HG02763 (cell line): Measurements from ENCODE around the gene ITFG2.

Experiments used
- ATAC-seq: cut with Tn5 transposase; IDR thresholded peaks from one replicate; pipeline ENCODE4 v1.9.1; 2021; ENCODE audit warnings: mild to moderate bottlenecking, moderate library complexity; ENCODE audit not compliant: unreplicated experiment

ITFG2 gene

DNA sequence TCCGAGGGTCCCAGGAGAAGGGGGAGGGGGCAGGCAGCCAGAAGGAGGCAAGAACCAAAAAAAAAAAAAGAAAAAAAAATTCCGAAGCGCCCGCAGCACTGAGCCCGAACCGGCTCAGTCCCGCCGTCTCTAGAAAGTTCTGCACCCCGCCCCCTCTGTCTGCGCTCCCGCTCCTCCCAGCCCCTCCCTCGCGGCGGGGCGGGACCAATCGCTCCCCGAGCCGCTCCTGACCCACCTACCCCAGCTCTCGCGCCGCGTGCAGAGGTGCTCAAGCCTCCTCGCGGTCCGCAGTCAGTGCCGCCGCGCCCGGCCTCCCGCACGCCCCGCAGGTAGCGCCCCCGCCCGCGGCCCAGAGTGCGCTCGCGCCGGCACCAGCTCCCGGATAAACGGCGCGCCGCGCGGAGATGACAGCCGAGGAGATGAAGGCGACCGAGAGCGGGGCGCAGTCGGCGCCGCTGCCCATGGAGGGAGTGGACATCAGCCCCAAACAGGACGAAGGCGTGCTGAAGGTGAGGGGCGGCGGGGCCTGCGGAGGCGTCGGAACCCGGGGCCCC, 17.7 kb upstream of the ITFG2 start, which contains the start of gene FKBP4:
TSS of gene FKBP4 (plus strand) at position 235 of the 554 bp plus-strand sequence. CDS start at position 405, 170 bp downstream.
- peak; percentile 80 for ATAC-seq

DNA sequence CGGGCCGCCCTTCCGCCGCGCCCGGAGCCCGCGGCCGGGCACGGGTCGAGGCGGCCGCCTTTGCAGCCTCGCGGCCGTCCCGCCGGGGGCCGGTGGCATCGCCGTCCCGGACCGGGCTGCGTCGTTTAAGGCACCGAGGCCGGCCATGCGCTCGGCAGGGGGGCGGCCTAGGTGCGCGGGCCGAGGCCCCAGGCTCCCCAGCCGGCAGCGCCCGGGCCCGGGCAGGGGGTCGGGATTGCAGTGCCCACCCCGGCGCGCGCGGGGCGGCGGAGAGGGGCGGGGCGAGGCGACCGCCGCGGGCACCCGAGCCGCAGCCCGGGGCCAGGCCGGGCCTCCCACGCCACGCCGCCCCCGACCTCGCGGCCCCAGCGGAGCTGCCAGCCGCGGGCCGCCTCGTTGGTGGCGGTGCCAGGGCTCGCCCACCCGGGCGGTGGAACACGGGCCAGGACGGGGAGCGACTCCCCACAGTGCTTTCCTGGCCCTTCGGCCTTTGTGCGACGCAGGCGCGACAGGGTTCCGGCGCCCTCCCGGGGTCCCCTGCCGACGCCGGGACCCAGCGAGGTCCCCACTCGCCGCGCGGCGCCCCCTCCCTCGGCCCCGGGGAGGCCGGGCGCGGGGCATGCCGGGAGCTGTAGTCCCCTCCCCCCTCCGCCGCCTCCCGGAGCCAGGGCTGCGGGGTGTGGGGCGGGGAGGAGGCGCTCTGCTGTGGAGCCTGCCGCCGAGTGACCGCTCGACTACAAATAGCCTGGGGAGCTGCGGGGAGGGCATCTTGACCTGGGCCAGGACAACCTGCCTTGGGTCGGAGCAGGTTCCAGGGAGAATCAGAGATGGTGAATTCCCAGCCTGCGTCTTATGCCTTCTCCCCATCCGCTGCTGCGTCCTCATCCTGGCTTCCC, 16.9 kb upstream of the ITFG2 start:
- peak; percentile 69 for ATAC-seq

DNA sequence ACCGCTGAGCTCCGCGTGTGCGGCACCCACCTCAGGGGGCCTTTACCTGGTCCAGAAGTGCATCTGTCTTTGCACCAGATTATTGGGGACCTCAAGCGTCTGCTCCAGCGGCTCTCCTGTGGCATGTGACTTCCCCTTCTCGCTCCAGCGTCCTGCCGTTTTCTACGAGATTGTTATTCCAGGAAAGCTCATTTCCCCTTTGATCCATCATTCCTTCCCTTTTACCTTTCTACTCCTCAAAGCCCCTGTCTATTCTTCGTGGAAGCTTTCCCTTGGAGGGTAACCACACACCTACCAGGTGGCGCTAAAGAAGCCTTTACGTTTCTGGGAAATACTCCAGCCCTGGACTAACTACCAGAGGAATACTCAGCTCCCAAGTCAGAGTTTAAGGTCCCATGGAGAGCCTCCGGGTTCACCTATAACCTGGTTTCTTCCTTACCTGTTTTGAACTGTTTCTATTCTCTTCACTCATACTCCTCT, 16.2 kb upstream of the ITFG2 start:
- no peak for ATAC-seq

DNA sequence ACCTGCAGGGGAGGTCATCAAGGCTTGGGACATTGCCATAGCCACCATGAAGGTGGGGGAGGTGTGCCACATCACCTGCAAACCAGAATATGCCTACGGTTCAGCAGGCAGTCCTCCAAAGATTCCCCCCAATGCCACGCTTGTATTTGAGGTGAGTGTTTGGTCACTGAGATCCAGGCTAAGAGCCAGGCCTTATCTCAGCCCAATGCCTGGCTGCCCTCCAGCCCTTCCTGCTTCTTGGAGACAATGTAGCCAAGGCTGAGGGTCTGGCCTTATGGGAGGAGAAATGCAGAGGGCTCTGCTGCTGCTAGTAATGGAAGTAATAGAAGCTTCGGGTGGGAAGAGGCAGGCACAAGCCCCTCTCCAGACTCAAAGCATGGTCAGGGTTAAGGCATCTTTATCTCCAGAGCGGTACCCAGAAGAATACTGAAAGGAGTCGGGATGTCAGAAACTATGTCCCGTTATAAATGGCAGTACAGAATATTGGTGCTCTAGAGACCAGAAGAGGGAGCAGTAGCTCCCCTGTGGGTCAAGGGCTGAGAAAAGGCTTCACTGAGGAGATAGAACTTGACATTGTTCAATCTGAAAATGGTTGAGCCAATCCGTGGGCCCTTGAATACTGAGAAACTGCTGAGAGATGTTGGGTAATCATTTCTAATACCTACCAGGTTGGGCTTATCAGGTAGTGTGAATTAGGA, 14.6 kb upstream of the ITFG2 start:
- ATAC-seq: no peak

DNA sequence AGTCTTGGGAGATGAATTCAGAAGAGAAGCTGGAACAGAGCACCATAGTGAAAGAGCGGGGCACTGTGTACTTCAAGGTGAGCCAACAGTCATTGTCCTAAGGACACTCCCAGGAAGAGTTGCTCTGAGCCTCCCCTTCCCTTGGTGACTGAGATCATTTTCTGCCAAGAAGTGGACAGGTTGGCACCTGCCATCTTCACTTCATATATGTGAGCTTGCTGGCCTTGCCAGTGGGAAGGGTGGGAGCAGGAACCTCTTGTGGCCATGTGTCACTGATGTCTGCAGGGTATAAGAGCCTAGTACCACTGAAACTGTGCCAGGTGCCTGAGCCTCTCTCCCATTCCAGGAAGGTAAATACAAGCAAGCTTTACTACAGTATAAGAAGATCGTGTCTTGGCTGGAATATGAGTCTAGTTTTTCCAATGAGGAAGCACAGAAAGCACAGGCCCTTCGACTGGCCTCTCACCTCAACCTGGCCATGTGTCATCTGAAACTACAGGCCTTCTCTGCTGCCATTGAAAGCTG, 12.4 kb upstream of the ITFG2 start:
- no peak for ATAC-seq

DNA sequence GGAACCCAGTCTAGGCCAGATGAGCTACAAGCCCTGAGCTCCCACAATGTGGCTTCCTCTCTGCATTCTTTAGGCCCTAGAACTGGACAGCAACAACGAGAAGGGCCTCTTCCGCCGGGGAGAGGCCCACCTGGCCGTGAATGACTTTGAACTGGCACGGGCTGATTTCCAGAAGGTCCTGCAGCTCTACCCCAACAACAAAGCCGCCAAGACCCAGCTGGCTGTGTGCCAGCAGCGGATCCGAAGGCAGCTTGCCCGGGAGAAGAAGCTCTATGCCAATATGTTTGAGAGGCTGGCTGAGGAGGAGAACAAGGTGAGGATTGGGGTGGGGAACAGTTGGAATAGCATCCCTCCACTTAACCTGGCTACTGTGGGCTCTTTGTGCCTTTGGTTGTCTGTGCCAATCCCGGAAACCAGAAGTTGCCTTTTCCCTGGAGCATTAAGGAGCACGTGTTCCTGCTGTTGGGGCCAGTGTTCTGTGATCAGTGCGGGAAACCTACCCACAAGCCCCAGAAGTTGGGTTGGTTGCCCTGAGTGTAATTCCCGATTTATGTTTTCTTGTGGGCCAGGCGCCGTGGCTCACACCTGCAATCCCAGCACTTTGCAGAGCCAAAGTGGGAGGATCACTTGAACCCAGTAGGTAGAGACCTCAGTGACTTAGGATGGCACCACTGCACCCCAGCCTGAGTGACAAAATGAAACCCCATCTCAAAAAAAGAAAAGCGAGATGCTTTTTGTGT, 11.3 kb upstream of the ITFG2 start:
- no peak for ATAC-seq

DNA sequence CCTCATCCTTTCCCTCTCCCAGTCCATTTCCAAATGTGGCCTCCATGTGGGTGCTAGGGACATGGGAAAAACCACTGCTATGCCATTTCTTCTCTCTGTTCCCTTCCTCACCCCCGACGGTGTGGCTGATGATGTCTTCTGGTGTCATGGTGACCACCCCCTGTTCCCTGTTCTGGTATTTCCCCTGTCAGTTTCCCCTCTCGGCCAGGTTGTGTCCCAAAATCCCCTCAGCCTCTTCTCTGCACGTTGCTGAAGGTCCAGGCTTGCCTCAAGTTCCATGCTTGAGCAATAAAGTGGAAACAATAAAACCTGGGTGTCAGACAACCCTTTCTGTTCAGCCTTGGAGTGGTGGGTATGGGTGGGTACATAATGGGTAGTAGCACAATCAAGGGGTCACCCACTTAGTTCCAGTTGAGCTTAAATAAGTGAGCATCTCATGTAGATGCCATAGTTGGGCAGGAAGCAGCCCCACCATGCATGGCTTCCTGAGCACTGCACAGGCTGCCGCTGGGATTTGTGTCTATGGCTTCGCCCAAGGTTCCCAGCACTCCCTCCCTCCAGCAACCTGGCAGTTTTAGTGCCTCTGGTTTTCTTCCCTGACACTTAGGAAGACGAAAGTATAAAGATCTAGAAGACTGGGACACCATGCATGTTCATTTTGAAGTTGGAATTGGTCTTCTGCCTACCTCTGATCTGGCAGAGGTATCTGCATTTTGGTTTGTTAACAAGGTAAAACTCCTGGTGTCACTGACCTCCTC, 8.7 kb upstream of the ITFG2 start:
- no peak for ATAC-seq

DNA sequence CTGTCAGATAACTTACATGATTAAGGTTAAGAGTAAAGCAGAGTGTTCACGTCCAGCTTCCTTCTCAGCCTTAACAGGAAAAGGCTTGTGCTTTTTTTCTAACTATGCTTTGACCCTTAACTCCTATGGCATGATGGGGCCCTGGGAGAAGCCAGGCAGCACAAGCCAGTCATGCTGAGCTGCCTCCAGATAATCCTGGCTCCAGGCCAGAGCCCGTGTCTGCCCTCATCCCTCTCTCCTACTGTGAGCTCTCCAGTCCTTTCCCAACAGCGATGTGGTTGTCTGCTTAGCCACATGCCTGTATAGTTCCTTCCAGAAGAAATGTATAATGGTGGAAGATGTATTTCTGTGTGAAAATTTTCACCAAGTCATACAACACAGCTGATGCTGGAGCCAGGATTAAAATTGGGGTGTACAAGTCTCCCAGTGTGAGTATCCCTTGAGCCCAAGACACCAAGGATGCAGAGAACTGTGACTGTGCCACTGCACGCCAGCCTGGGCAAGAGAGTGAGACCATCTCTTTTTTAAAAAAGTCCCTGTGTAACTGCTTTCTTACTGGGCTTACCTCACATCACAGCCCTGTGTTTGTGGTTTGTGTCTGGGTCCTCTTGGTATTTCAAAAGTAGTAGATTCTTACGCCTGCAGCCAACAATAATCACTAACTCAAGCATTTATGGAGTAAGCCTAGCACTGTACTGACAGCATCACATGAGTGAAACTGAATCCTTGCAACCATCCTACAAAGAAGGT, 7.9 kb upstream of the ITFG2 start:
- no peak for ATAC-seq

DNA sequence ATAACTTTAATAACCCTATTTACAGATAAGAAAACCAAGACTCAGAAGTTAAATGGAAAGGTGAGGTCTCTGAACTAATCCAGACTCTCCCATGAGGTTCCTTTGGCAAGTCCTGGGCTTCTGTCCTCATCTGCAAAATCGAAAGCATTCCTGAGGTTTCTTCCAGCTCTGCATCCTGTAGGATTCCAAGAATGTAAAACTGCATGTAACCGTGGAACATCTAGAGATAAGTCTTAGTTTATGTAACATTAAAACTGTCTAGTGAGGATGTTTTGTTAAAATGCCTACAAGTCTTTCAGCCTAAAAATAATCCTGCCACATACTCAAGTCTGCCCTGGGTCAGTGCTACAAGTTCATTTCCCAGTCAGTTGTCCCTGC, 7.3 kb upstream of the ITFG2 start:
- no peak for ATAC-seq

DNA sequence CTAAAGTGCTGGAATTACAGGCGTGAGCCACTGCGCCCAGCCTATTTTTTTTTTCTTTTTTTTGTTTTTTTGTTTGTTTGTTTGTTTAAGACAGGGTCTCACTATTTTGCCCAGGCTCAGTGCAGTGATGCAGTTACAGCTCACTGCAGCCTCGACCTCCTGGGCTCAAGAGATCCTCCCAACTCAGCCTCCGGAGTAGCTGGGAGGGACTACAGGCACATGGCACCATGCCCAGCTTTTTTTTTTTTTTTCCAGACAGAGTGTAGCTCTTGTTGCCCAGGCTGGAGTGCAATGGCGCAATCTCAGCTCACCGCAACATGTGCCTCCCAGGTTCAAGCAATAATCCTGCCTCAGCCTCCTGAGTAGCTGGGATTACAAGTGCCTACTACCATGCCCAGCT, 5.8 kb upstream of the ITFG2 start:
- no peak for ATAC-seq

DNA sequence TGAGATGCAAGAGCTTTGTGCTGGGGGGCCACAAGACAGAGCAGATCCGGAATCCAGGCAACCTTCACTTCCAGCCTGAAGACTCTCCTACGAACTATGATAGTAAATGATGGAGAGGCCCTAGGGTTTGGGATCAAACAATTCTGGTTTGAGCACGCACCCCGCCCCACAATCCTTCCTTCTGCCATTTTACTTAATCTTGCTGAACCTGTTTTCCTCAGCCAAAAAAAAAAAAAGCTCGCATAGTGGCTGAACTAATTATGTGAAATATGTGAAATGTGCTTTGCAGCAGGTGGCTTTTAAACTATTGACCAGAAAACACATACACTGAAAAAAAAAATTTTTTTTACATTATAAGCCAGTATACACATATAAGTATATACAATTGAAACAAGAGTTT, 667 bp upstream of the ITFG2 start:
- no peak for ATAC-seq

DNA sequence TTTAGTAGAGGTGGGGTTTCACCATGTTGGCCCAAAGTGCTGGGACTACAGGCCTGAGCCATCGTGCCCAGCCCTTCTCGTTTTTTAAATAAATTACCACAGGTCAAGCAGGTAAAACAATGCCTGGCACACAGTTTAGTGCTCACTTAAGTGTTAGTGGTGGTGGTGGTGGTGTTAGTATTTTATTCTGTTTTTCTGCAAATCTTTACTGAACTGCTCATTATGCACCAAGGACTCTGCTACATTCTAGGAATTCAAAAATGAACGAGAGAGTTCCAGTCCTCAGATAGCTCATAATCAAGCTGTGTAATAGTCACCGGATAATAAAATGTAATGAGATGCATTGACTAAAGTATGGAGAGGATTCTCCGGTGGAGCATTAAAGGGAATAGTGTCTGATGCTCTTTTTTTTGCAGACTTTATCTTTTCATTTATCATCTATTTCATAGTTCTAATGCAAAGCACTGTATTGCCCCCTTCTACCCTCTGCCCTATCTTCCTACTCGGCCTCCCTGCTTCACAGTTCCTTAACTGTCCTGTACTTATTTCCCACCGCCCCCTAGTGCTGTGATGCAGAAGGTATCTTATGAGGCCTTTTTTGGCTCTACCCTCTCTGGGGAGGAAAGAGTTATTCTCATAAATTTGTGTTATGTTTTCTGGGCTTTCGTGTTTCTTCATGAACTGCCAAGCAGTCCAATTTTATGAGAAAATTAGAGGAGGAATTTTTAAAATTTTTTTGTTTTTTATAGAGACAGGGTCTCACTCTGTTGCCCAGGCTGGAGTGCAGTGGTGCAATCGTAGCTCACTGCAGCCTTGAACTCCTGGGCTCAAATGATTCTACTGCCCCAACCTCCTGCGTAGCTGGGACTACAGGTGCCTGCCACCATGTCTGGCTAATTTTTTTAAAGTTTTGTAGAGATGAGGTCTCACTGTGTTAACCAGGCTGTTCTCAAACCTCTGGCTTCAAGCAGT, 1.0 kb downstream of the ITFG2 start:
- no peak for ATAC-seq

DNA sequence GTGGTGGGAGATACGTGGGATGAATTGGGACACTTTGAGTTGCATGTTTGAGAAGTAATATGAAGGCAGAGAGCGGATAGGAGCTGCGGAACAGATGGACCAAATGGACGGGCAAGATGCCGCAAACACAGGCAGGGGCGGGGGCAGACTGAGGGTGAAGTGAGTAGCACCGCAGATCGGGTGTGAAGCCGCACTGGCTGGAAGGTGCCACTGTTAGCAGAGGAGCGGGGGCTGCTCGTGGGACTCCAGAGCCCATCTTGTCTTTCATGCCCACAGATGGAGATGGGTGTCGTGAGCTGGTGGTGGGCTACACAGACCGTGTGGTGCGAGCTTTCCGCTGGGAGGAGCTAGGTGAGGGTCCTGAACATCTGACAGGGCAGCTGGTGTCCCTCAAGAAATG, 7.3 kb downstream of the ITFG2 start:
- no peak for ATAC-seq

DNA sequence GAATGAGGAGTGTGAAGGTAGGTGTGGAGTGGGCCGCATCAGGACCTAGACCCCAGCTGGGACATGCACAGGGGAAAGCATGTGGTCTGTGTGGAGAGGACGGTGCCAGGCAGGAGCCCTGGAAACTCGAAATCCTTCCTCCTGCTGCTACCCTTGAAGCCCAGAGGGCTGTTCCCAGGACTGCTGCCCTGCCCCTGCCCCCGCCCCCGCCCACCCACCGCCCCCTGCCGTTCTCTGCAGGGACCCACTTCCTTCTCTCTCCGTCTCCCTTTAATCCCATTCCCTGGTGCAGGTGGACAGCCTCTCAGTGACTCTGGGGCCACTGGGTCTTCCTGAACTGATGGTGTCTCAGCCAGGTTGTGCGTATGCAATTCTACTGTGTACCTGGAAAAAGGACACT, 8.0 kb downstream of the ITFG2 start:
- no peak for ATAC-seq

DNA sequence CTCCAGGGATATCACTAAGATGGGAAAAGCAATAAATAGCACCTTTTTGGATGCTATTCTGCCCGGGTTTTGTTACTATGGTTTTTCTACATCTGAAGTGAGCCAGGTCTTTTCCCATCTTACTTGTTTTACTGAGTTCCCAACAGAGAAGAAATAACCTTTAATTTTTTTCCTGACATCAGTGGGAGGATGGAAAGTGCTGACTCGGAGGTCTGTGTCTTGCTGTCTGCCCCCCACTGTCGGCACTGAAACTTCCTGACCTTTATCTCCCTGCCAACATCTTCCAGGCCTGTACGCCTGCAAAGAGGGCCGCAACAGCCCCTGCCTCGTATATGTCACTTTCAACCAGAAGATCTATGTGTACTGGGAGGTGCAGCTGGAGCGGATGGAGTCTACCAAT, 11.0 kb downstream of the ITFG2 start:
- no peak for ATAC-seq

DNA sequence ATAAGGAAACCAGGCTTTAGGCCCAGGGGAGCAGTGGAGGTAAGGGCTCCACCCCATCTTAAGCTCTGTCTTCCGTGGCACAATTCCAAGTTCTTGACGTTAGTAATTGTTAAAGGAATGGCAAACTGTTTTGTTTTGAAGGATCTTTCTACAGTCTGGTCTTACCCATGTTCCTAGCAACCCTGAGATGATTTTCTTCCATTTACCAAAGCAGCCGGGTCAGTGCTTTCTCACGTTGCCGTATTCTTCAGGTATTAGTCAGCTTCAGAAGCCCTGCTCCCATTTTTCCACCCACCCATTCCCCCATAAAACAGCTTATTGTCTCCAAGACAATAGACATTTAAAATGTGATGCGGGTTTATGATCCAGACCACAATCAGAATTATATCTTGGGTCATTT, 12.1 kb downstream of the ITFG2 start:
- ATAC-seq: no peak

DNA sequence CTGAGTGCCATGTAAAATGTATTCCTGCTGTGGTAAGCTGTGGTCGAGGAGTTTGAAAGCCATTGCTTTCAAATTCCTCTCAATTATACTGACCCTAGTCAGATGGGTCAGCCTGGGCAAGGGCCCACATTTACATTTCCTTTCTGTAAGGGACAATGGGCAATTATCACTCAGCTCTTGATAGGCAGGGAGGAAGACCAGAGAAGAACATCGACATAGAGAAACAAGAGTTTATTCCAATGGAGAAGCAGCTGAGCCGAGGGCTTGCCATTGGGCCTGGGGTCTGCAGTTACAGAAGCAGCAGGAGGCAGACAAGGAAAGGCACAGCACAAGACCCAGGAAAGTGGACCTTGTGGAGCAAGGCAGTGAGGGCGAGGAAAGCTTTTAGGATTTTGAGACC, 12.7 kb downstream of the ITFG2 start:
- no peak for ATAC-seq

DNA sequence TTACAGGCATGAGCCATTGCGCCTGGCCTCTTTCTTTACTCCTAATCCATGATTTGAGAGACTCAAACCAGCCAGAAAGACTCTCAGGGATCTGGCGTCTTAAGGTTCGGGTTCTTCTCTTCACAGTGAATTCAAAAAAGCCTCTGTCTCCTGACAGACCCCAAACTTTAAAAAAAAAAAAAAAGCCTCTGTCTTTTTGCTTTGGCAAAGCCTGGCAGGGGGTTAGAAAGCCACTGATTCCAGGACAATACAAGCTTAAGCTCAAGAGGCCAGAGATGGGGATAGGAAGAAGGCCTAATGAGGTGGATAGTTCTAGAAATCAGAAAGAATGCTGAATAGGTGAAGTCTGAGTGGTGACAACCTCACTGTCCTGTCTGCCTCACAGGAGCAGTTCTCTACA, 13.6 kb downstream of the ITFG2 start:
- ATAC-seq: no peak
